T-helper 1 cell treated with Interleukin-12 subunit alpha and Interleukin-12 subunit beta and Interleukin-4 antibody, amounts not matched to agents 30 μg/mL and 1 μg/mL, for 36 hours (primary cell): ENCODE measurements around the gene UBE4A.

Experiments
- H3K27ac Mint-ChIP-seq: one replicate; pipeline ENCODE4 v1.8.0; 2021; ENCODE audit warnings: mild to moderate bottlenecking, mixed read lengths
- H3K27me3 Mint-ChIP-seq: one replicate; pipeline ENCODE4 v1.8.0; 2021; ENCODE audit warnings: low read depth, mixed read lengths
- H3K36me3 Mint-ChIP-seq: one replicate; pipeline ENCODE4 v1.8.0; 2021; ENCODE audit warnings: low read depth, mixed read lengths
- H3K4me1 Mint-ChIP-seq: one replicate; pipeline ENCODE4 v1.8.0; 2021; ENCODE audit warnings: low read depth, mixed read lengths
- H3K4me3 Mint-ChIP-seq: one replicate; pipeline ENCODE4 v1.8.0; 2021; ENCODE audit warnings: mild to moderate bottlenecking, moderate library complexity, mixed read lengths
- H3K9me3 Mint-ChIP-seq: one replicate; pipeline ENCODE4 v1.8.0; 2021; ENCODE audit warnings: mixed read lengths

The UBE4A gene

GRCh38 chr11:118328745-118329144 lies 30.7 kb upstream of the UBE4A start:
- H3K27me3 Mint-ChIP-seq = no peaks in the 10 kb centered on the region
- H3K4me3 Mint-ChIP-seq = no peak overlapping the region
- H3K4me1 Mint-ChIP-seq = no peaks in the 10 kb centered on the region
- H3K27ac Mint-ChIP-seq = no peak overlapping the region
- H3K36me3 Mint-ChIP-seq = peaks cover 9% of the 10 kb centered on the region
- no peaks in the 10 kb centered on the region for H3K9me3 Mint-ChIP-seq

GRCh38 chr11:118334745-118335144 lies 24.7 kb upstream of the UBE4A start:
- Mint-ChIP-seq H3K27ac (peak overlapping the region; percentile 71), H3K4me1 (peaks cover 30% of the 10 kb centered on the region), H3K9me3 (no peaks in the 10 kb centered on the region), H3K27me3 (no peaks in the 10 kb centered on the region), H3K36me3 (peaks cover 21% of the 10 kb centered on the region), H3K4me3 (peak overlapping the region; percentile 29)

GRCh38 chr11:118338637-118339061 lies 20.8 kb upstream of the UBE4A start:
- Mint-ChIP-seq H3K4me1 (peaks cover 54% of the 10 kb centered on the region), H3K4me3 (peak overlapping the region; percentile 95), H3K9me3 (no peaks in the 10 kb centered on the region), H3K27ac (peak overlapping the region; percentile 99), H3K36me3 (peaks cover 45% of the 10 kb centered on the region), H3K27me3 (no peaks in the 10 kb centered on the region)

- Mint-ChIP-seq H3K9me3 (no peaks in the 10 kb centered on the region), H3K4me1 (peaks cover 57% of the 10 kb centered on the region), H3K27me3 (no peaks in the 10 kb centered on the region), H3K27ac (peak overlapping the region; percentile 99), H3K4me3 (peak overlapping the region; percentile 95), H3K36me3 (peaks cover 45% of the 10 kb centered on the region)
Measured at GRCh38 chr11:118339281-118339961, 20.0 kb upstream of the UBE4A start.

GRCh38 chr11:118340449-118340848 lies 19.0 kb upstream of the UBE4A start:
- Mint-ChIP-seq H3K36me3 (peaks cover 53% of the 10 kb centered on the region), H3K4me3 (peak overlapping the region; percentile 95), H3K4me1 (peaks cover 57% of the 10 kb centered on the region), H3K27ac (peak overlapping the region; percentile 99), H3K27me3 (no peaks in the 10 kb centered on the region), H3K9me3 (no peaks in the 10 kb centered on the region)

GRCh38 chr11:118341261-118341660 lies 18.1 kb upstream of the UBE4A start:
- peak overlapping the region; percentile 95 for H3K4me3 Mint-ChIP-seq
- peaks cover 57% of the 10 kb centered on the region for H3K36me3 Mint-ChIP-seq
- H3K4me1 Mint-ChIP-seq = peaks cover 60% of the 10 kb centered on the region
- no peaks in the 10 kb centered on the region for H3K27me3 Mint-ChIP-seq
- peak overlapping the region; percentile 99 for H3K27ac Mint-ChIP-seq
- no peaks in the 10 kb centered on the region for H3K9me3 Mint-ChIP-seq

- H3K4me1 Mint-ChIP-seq = peaks cover 62% of the 10 kb centered on the region
Measured at GRCh38 chr11:118341815-118342489, 17.4 kb upstream of the UBE4A start.

GRCh38 chr11:118342503-118343161 lies 16.8 kb upstream of the UBE4A start, which contains the start of gene CD3D:
CD3D (minus strand) TSS chr11:118342705; CDS start chr11:118342607, 98 bp downstream.
- H3K4me3 Mint-ChIP-seq = peak within 1 kb of the TSS; percentile 95
- H3K27me3 Mint-ChIP-seq = no peaks in the 10 kb centered on the region
- peaks cover 57% of the 10 kb centered on the region for H3K36me3 Mint-ChIP-seq
- H3K27ac Mint-ChIP-seq = peak within 1 kb of the TSS; percentile 99
- peaks cover 66% of the 10 kb centered on the region for H3K4me1 Mint-ChIP-seq
- no peaks in the 10 kb centered on the region for H3K9me3 Mint-ChIP-seq

More at GRCh38 chr11:118341815-118342489, 17.4 kb upstream of the UBE4A start:
- peaks cover 56% of the 10 kb centered on the region for H3K36me3 Mint-ChIP-seq
- peak overlapping the region; percentile 99 for H3K27ac Mint-ChIP-seq
- no peaks in the 10 kb centered on the region for H3K9me3 Mint-ChIP-seq
- no peaks in the 10 kb centered on the region for H3K27me3 Mint-ChIP-seq
- H3K4me3 Mint-ChIP-seq = peak overlapping the region; percentile 95

GRCh38 chr11:118343248-118343647 lies 16.2 kb upstream of the UBE4A start:
- Mint-ChIP-seq H3K4me1 (peaks cover 70% of the 10 kb centered on the region), H3K9me3 (no peaks in the 10 kb centered on the region), H3K36me3 (peaks cover 57% of the 10 kb centered on the region), H3K27me3 (no peaks in the 10 kb centered on the region), H3K4me3 (peak overlapping the region; percentile 95), H3K27ac (peak overlapping the region; percentile 99)

GRCh38 chr11:118343981-118344515 lies 15.4 kb upstream of the UBE4A start, which contains the start of gene CD3G:
CD3G (plus strand) TSS chr11:118344344; CDS start chr11:118344424, 80 bp downstream.
- Mint-ChIP-seq H3K4me3 (peak within 1 kb of the TSS; percentile 95), H3K27ac (peak within 1 kb of the TSS; percentile 99), H3K27me3 (no peaks in the 10 kb centered on the region), H3K9me3 (no peaks in the 10 kb centered on the region), H3K36me3 (peaks cover 57% of the 10 kb centered on the region), H3K4me1 (peaks cover 69% of the 10 kb centered on the region)

GRCh38 chr11:118349475-118349874 lies 9.9 kb upstream of the UBE4A start:
- Mint-ChIP-seq H3K9me3 (no peaks in the 10 kb centered on the region), H3K27ac (no peak overlapping the region), H3K4me3 (no peak overlapping the region), H3K4me1 (peaks cover 40% of the 10 kb centered on the region), H3K36me3 (peaks cover 62% of the 10 kb centered on the region), H3K27me3 (no peaks in the 10 kb centered on the region)

GRCh38 chr11:118353084-118353710 lies 6.2 kb upstream of the UBE4A start:
- H3K36me3 Mint-ChIP-seq = peaks cover 45% of the 10 kb centered on the region
- H3K27ac Mint-ChIP-seq = no peak overlapping the region
- H3K27me3 Mint-ChIP-seq = no peaks in the 10 kb centered on the region
- peaks cover 15% of the 10 kb centered on the region for H3K4me1 Mint-ChIP-seq
- H3K9me3 Mint-ChIP-seq = no peaks in the 10 kb centered on the region
- no peak overlapping the region for H3K4me3 Mint-ChIP-seq

- Mint-ChIP-seq H3K9me3 (no peaks in the 10 kb centered on the region), H3K27ac (no peak overlapping the region), H3K27me3 (no peaks in the 10 kb centered on the region), H3K36me3 (peaks cover 21% of the 10 kb centered on the region), H3K4me3 (no peak overlapping the region), H3K4me1 (peaks cover 35% of the 10 kb centered on the region)
Measured at GRCh38 chr11:118358071-118358470, 1.3 kb upstream of the UBE4A start.
